BJ (cell line): ENCODE data around the gene TRRAP. TPM values are rescaled to one million over a fixed set of nuclear protein-coding genes. Genes with fewer than 3 reads are reported as not detected.

Experiments
- CTCF ChIA-PET: fragments of 350-600 bp; formaldehyde crosslinking; extraction: SDS; loops from one replicate; lab custom pipeline; 2021; ENCODE audit warnings: antibody characterized with exemption, inconsistent platforms; lab: Yijun Ruan, JAX
- POLR2A ChIA-PET: fragments of 300-600 bp; sonication (Branson Sonifier 250); formaldehyde crosslinking; extraction: SDS; loops from one replicate; lab custom pipeline; 2021; ENCODE audit warnings: antibody characterized with exemption; lab: Charles Lee
- DNase-seq: peaks from one replicate; pipeline ENCODE4 v3.0.0-alpha.2; 2011; ENCODE audit warnings: low read depth
- H3K27me3 ChIP-seq: 2 replicates; pipeline ENCODE4 v1.6.0; 2011; ENCODE audit warnings: low read length; ENCODE audit not compliant: control insufficient read depth, insufficient read depth
- H3K36me3 ChIP-seq: 2 replicates; pipeline ENCODE4 v1.5.1; 2011; ENCODE audit warnings: low read length; ENCODE audit not compliant: control insufficient read depth, insufficient read depth
- H3K4me3 ChIP-seq: 2 replicates; pipeline ENCODE4 v1.5.1; 2011; ENCODE audit warnings: low read depth, mild to moderate bottlenecking, control low read depth, low read length
- polyA plus RNA-seq: library from polyadenylated mRNA; depleted of rRNA; stranded (reverse); fragments of >200 nt; gene quantifications from 2 replicates; pipeline ENCODE4 v1.2.3, GENCODE V29; 2011
- TF ChIP-seq, protein P1 (sequence below): IDR thresholded peaks from 2 replicates; pipeline ENCODE4 v1.5.1; 2011; ENCODE audit warnings: low read depth, mild to moderate bottlenecking, control low read depth, inconsistent platforms, low read length, moderate library complexity; ENCODE audit not compliant: insufficient read depth

TRRAP gene
- polyA plus RNA-seq, 1 experiment, result 17.2 TPM

DNA sequence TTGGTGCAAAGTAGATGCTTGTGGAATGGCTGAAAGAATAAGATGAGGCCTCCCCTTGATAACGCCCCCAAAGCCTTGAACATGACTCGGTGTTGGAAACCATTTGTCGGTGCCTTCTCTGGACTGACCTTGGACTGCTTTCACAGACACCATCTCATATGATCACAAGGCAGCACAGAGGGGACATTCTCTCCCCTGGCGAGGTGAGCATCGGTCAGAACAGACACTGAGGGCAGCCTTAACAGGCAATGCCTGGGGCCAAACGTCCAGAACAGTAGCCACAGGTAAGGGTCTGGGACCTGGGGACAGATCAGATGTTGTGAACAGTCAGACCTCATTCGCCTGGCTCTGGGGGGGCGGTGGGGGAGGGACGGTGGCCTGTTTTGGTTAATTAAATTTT is 2.8 kb upstream of the TRRAP start:
- Histone ChIP-seq H3K36me3 (no peaks in the 10 kb centered on the region), H3K27me3 (no peaks in the 10 kb centered on the region), H3K4me3 (no peak overlapping the region)
- CTCF ChIA-PET, result no interaction called here
- POLR2A ChIA-PET, result no interaction called here
- DNase-seq, result no peak
- TF ChIP-seq, protein P1, sequence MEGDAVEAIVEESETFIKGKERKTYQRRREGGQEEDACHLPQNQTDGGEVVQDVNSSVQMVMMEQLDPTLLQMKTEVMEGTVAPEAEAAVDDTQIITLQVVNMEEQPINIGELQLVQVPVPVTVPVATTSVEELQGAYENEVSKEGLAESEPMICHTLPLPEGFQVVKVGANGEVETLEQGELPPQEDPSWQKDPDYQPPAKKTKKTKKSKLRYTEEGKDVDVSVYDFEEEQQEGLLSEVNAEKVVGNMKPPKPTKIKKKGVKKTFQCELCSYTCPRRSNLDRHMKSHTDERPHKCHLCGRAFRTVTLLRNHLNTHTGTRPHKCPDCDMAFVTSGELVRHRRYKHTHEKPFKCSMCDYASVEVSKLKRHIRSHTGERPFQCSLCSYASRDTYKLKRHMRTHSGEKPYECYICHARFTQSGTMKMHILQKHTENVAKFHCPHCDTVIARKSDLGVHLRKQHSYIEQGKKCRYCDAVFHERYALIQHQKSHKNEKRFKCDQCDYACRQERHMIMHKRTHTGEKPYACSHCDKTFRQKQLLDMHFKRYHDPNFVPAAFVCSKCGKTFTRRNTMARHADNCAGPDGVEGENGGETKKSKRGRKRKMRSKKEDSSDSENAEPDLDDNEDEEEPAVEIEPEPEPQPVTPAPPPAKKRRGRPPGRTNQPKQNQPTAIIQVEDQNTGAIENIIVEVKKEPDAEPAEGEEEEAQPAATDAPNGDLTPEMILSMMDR, result no peak

DNA sequence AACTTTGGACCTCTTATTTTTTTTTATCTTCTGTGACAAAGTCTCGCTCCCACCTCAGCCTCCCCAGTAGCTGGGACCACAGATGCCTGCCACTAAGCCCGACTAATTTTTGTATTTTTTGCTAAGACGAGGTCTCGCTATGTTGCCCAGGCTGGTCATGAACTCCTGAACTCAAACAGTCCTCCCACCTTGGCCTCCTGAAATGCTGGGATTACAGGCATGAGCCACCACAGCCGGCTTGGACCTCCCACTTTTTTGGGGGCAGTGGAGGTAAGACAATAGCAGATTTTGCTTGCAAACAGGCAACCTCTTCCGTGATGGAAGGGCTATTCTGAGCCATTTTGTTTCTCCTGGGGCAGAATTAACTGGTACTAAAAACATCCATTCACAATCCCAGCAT is 1.2 kb upstream of the TRRAP start:
- ChIA-PET CTCF (interaction anchor here (0.7 to 3.3 kb wide), 5 partner anchors 21 to 65 kb away, joined by 3 to 23 read pairs (median 6); no protein-coding TSS in a partner anchor), POLR2A (no interaction called here)
- no peaks in the 10 kb centered on the region for H3K27me3 ChIP-seq
- TF ChIP-seq, protein P1, result no peak
- peaks cover 2% of the 10 kb centered on the region; the same call in 1 of the 2 replicates for H3K36me3 ChIP-seq
- DNase-seq, result no peak
- no peak overlapping the region for H3K4me3 ChIP-seq

DNA sequence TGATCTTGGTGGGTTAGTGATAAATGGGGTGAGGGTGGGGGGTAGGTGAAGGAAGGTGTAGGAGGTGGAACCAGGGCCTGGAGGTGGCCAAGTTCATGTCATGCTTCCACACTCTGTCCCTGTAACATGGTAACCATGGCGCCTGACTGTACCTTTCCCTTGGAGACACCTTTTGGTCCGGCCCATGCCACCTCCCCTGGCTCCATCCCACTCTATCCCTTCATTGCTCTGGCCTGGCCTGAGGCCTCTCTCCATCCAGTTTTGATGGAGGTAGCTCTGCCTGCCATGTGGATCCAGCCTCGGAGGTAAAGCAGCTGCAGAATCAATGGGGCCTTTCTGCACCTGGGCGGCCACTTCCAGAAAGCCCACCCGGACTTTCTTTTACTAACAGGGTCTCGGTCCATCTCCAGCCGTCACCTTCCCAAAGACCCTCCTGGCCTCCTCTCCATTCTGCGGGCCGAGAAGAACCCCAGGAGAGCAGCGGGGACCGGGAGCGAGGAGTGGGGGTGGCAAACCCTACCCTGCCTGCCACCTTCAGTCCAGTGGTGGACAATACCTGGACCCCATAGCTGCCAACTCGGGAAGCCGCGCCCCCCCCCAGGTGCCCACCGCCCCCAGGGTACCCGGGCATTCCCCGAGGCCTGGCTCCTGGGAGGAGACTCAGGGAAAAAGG is 504 bp upstream of the TRRAP start:
- no peak for DNase-seq
- Histone ChIP-seq H3K36me3 (peaks cover 6% of the 10 kb centered on the region), H3K4me3 (peak overlapping the region; percentile 87), H3K27me3 (no peaks in the 10 kb centered on the region)
- ChIA-PET CTCF (interaction anchor here (0.9 to 3.3 kb wide), 16 partner anchors 9 to 445 kb away, joined by 3 to 23 read pairs (median 6); no protein-coding TSS in a partner anchor), POLR2A (interaction anchor here (0.6 kb wide), 2 partner anchors 24 to 672 kb away, joined by 5 to 11 read pairs; no protein-coding TSS in a partner anchor)
- TF ChIP-seq, protein P1, result no peak

DNA sequence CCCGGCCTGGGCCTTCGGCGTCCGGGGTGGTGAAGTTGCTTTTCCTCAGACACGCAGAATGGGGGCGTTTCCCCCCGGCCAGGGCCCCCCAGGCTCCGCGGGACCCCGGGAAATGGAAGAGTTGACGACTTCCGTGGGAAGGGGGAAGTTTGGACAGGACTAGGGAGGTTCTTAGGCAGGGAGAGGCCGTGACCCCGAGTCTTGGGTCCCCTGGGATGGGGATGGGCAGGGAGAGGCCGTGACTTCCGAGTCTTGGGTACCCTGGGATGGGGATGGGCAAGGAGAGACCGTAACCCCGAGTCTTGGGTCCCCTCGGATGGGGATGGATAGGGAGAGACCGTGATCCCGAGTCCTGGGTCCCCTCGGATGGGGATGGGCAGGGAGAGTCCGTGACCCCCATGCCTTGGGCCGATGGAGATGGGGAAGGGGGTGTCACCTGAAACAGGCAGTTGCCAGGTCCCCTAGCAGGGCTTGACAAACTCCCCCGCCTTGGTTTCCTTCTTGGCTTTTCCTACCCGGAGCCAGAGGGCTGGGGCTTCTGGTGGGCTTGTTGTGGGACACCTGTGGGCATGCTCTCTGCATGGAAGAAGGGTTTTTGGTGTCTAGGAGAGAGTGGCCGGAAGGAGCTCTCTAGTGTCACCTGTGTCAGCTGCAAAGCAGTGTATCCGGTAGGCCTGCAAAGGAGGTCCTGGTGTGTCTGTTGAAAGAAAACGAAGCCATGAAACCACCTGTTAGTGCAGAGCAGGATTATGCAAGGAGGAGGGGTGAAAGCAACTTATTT is 1.1 kb downstream of the TRRAP start:
- ChIA-PET POLR2A (no interaction called here), CTCF (interaction anchor here (0.7 to 3.3 kb wide), 17 partner anchors 7 to 460 kb away, joined by 3 to 23 read pairs (median 4); no protein-coding TSS in a partner anchor)
- DNase-seq, result no peak
- Histone ChIP-seq H3K27me3 (no peaks in the 10 kb centered on the region), H3K4me3 (peak overlapping the region; percentile 87), H3K36me3 (peaks cover 10% of the 10 kb centered on the region)
- TF ChIP-seq, protein P1, result peak; percentile 30

DNA sequence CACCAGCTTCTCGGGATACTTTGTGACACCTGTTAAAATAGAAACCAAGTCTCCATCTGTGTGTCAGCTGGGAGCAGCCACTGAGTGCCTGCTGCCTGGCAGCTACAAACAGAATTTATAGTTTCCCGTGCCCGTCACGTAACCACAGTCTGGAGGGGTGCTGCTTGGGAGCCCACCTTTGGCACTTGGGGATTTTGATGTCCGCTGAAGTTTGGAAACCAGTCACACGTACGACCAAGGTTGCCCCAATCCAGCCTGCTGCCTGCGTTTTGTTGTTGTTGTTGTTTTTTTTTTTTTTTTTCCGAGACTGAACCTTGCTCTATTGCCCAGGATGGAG is 1.6 kb downstream of the TRRAP start:
- Histone ChIP-seq H3K4me3 (peak overlapping the region; percentile 87), H3K27me3 (no peaks in the 10 kb centered on the region), H3K36me3 (peaks cover 14% of the 10 kb centered on the region)
- TF ChIP-seq, protein P1, result no peak
- CTCF ChIA-PET, result interaction anchor here (0.7 to 1.4 kb wide), 8 partner anchors 9 to 460 kb away, joined by 3 to 9 read pairs (median 4); no protein-coding TSS in a partner anchor
- DNase-seq, result no peak
- POLR2A ChIA-PET, result no interaction called here
